Measurements from ENCODE around the gene ASB18.
"Not testable (repeated sequence)": the region's sequence is repeated elsewhere in the genome, so short reads cannot be mapped to it uniquely, and the experiment has no call there.

ASB18 gene
- total RNA-seq, result 0 reads per million in 4 donors

GRCh38 chr2:236264256-236264655 is at the start of gene ASB18:
TSS of gene ASB18 (minus strand) at chr2:236264406. CDS start at chr2:236264345, 61 bp downstream.
- no peak for DNase-seq

- DNase-seq, result no peak
Observed at GRCh38 chr2:236311286-236311685, 47.1 kb upstream of the ASB18 start.

- no peak for DNase-seq
Observed at GRCh38 chr2:236309669-236310029, 45.4 kb upstream of the ASB18 start.

GRCh38 chr2:236308855-236309668 is 44.9 kb upstream of the ASB18 start:
- DNase-seq, result no peak

GRCh38 chr2:236307641-236308040 is 43.4 kb upstream of the ASB18 start:
- DNase-seq, result no peak

- no peak for DNase-seq
Observed at GRCh38 chr2:236306825-236307540, 42.8 kb upstream of the ASB18 start.

GRCh38 chr2:236305964-236306605 is 41.9 kb upstream of the ASB18 start:
- DNase-seq, result no peak

GRCh38 chr2:236305531-236305930 is 41.3 kb upstream of the ASB18 start:
- no peak for DNase-seq

GRCh38 chr2:236303935-236304334 is 39.7 kb upstream of the ASB18 start:
- DNase-seq, result no peak

GRCh38 chr2:236302555-236302954 is 38.3 kb upstream of the ASB18 start:
- no peak for DNase-seq

- DNase-seq, result no peak
Observed at GRCh38 chr2:236298924-236299475, 34.8 kb upstream of the ASB18 start.

- no peak for DNase-seq
Observed at GRCh38 chr2:236295481-236295880, 31.3 kb upstream of the ASB18 start.

- DNase-seq, result no peak
Observed at GRCh38 chr2:236294647-236295046, 30.4 kb upstream of the ASB18 start.

- no peak for DNase-seq
Observed at GRCh38 chr2:236293241-236293810, 29.1 kb upstream of the ASB18 start.

- no peak for DNase-seq
Observed at GRCh38 chr2:236291911-236292310, 27.7 kb upstream of the ASB18 start.

- no peak for DNase-seq
Observed at GRCh38 chr2:236291476-236291875, 27.3 kb upstream of the ASB18 start.

GRCh38 chr2:236290742-236291425 is 26.7 kb upstream of the ASB18 start:
- no peak for DNase-seq

- no peak for DNase-seq
Observed at GRCh38 chr2:236289766-236290462, 25.7 kb upstream of the ASB18 start.

- DNase-seq, result not testable (repeated sequence)
Observed at GRCh38 chr2:236288373-236288772, 24.2 kb upstream of the ASB18 start.

GRCh38 chr2:236287656-236288055 is 23.4 kb upstream of the ASB18 start:
- no peak for DNase-seq

- no peak for DNase-seq
Observed at GRCh38 chr2:236286873-236287545, 22.8 kb upstream of the ASB18 start.

Measured in T-helper 1 cell (primary cell).